Stimulated activated CD4-positive, alpha-beta T cell treated with anti-CD3 and anti-CD28 coated beads, TNF-alpha, amount 100 ng/mL, for 4 hours (primary cell): ENCODE measurements around the gene CNN2.

Experiments used
- DNase-seq, 3 experiments: peaks; one replicate each; pipeline ENCODE4 v3.0.0-alpha.2; 2020; ENCODE audit warnings: low read depth in 3 of 3

Gene CNN2

GRCh38 chr19:1049106-1049505, 22.7 kb downstream of the CNN2 start:
- DNase-seq, result no peak

- no peak for DNase-seq
Measured at GRCh38 chr19:1049800-1050199, 23.4 kb downstream of the CNN2 start.

- no peak for DNase-seq
Measured at GRCh38 chr19:1050989-1051788, 24.8 kb downstream of the CNN2 start.

- DNase-seq, result no peak
Measured at GRCh38 chr19:1051791-1052190, 25.4 kb downstream of the CNN2 start.

GRCh38 chr19:1052349-1052975, 26.1 kb downstream of the CNN2 start:
- no peak for DNase-seq

GRCh38 chr19:1053176-1054101, 27.0 kb downstream of the CNN2 start:
- no peak for DNase-seq

GRCh38 chr19:1054102-1055027, 28.0 kb downstream of the CNN2 start:
- DNase-seq, result no peak

- DNase-seq, result no peak
Measured at GRCh38 chr19:1055028-1055425, 28.6 kb downstream of the CNN2 start.

- DNase-seq, result no peak
Measured at GRCh38 chr19:1055886-1056620, 29.6 kb downstream of the CNN2 start.

GRCh38 chr19:1057176-1057855, 30.9 kb downstream of the CNN2 start:
- DNase-seq, result no peak

- DNase-seq, result no peak
Measured at GRCh38 chr19:1058112-1058511, 31.7 kb downstream of the CNN2 start.

- DNase-seq, result no peak
Measured at GRCh38 chr19:1060689-1061088, 34.3 kb downstream of the CNN2 start.

- no peak for DNase-seq
Measured at GRCh38 chr19:1061987-1062386, 35.6 kb downstream of the CNN2 start.

- DNase-seq, result no peak
Measured at GRCh38 chr19:1062387-1063029, 36.1 kb downstream of the CNN2 start.

- DNase-seq, result no peak
Measured at GRCh38 chr19:1063030-1063908, 36.9 kb downstream of the CNN2 start.

GRCh38 chr19:1063909-1064660, 37.7 kb downstream of the CNN2 start:
- DNase-seq, result no peak
